SKM-1 (cell line): Measurements from ENCODE around the gene AVPR2.

Experiments used
- DNase-seq: peaks from one replicate; lab custom pipeline; 2025; ENCODE audit not compliant: unreplicated experiment; lab: John Stamatoyannopoulos, UW

The AVPR2 gene

GRCh38 chrX:153911798-153912197 lies 7.3 kb downstream of the AVPR2 start:
- DNase-seq = no peak

- DNase-seq = no peak
Measured at GRCh38 chrX:153913211-153913610, 8.7 kb downstream of the AVPR2 start.

- no peak for DNase-seq
Measured at GRCh38 chrX:153913701-153914100, 9.2 kb downstream of the AVPR2 start.

- DNase-seq = no peak
Measured at GRCh38 chrX:153917869-153918268, 13.4 kb downstream of the AVPR2 start.

- no peak for DNase-seq
Measured at GRCh38 chrX:153919281-153919680, 14.8 kb downstream of the AVPR2 start.

GRCh38 chrX:153920546-153920945 lies 16.1 kb downstream of the AVPR2 start:
- no peak for DNase-seq

- DNase-seq = no peak
Measured at GRCh38 chrX:153921070-153921469, 16.6 kb downstream of the AVPR2 start.

- no peak for DNase-seq
Measured at GRCh38 chrX:153921511-153922446, 17.3 kb downstream of the AVPR2 start.

GRCh38 chrX:153922932-153923857 lies 18.7 kb downstream of the AVPR2 start:
- no peak for DNase-seq

- DNase-seq = no peak
Measured at GRCh38 chrX:153924149-153924861, 19.8 kb downstream of the AVPR2 start.

- no peak for DNase-seq
Measured at GRCh38 chrX:153925387-153925738, 20.9 kb downstream of the AVPR2 start.

- no peak for DNase-seq
Measured at GRCh38 chrX:153925739-153926551, 21.5 kb downstream of the AVPR2 start, which contains the start of gene ARHGAP4. TSS of gene ARHGAP4 (minus strand) at chrX:153926264. CDS start at chrX:153926202, 62 bp downstream.

GRCh38 chrX:153926552-153926857 lies 22.0 kb downstream of the AVPR2 start:
- no peak for DNase-seq

GRCh38 chrX:153926858-153927671 lies 22.6 kb downstream of the AVPR2 start:
- DNase-seq = peak; percentile 83

GRCh38 chrX:153927672-153927921 lies 23.1 kb downstream of the AVPR2 start:
- no peak for DNase-seq

GRCh38 chrX:153927922-153928760 lies 23.7 kb downstream of the AVPR2 start:
- DNase-seq = peak; percentile 74

- no peak for DNase-seq
Measured at GRCh38 chrX:153928846-153929245, 24.4 kb downstream of the AVPR2 start.

GRCh38 chrX:153929576-153929975 lies 25.1 kb downstream of the AVPR2 start:
- DNase-seq = no peak
